ENCODE data around the gene CDH10.

- TF ChIP-seq CTCF (IDR thresholded peaks at IDR 0.05) = no peak
- TF ChIP-seq EP300 (IDR thresholded peaks at IDR 0.05) = no peak
- no peak for TF ChIP-seq POLR2A (IDR thresholded peaks at IDR 0.05)
- no peak for TF ChIP-seq POLR2AphosphoS5 (IDR thresholded peaks at IDR 0.05)
Measured at GRCh38 chr5:24512423-24512822, 132.4 kb downstream of the CDH10 start.
